Mesodermal cell (in vitro differentiated cells): ENCODE results near the gene TRMT5.

Experiments used
- H3K27ac ChIP-seq: 2 replicates; pipeline ENCODE4 v1.7.0; 2013; ENCODE audit warnings: mild to moderate bottlenecking, low read depth, low read length, moderate library complexity; ENCODE audit not compliant: severe bottlenecking
- H3K36me3 ChIP-seq: 2 replicates; pipeline ENCODE4 v1.7.1; 2013; ENCODE audit warnings: mild to moderate bottlenecking, low read length, moderate library complexity; ENCODE audit not compliant: control insufficient read depth, insufficient read depth
- H3K4me1 ChIP-seq: one replicate; pipeline ENCODE4 v1.7.1; 2013; ENCODE audit warnings: mild to moderate bottlenecking, low read length; ENCODE audit not compliant: insufficient read depth, control insufficient read depth, poor library complexity, severe bottlenecking
- H3K4me3 ChIP-seq: 2 replicates; pipeline ENCODE4 v1.7.0; 2013; ENCODE audit warnings: low read length, control low read depth, mild to moderate bottlenecking; ENCODE audit not compliant: insufficient read depth, poor library complexity, severe bottlenecking; ENCODE audit errors: extremely low read depth
- H3K9me3 ChIP-seq: 2 replicates; pipeline ENCODE4 v1.7.1; 2013; ENCODE audit warnings: mild to moderate bottlenecking, low read length, moderate library complexity; ENCODE audit not compliant: control insufficient read depth
- WGBS, 2 experiments: methylation state at CpG; one replicate each; pipeline ENCODE4 v1.1.5; 2013; ENCODE audit warnings: missing lambda C conversion rate in 2 of 2; ENCODE audit not compliant: insufficient coverage in 2 of 2; 5-methylcytosine and 5-hydroxymethylcytosine counted together

TRMT5 gene

GRCh38 chr14:60964904-60965303 lies 16.0 kb downstream of the TRMT5 start:
- H3K4me3 ChIP-seq, result no peak overlapping the region
- H3K9me3 ChIP-seq, result no peaks in the 10 kb centered on the region
- H3K4me1 ChIP-seq, result peaks cover 11% of the 10 kb centered on the region
- no CpG with 5 or more reads among the region's 2 CpGs for WGBS, 2 experiments
- H3K36me3 ChIP-seq, result no peaks in the 10 kb centered on the region
- H3K27ac ChIP-seq, result no peak overlapping the region

DNA sequence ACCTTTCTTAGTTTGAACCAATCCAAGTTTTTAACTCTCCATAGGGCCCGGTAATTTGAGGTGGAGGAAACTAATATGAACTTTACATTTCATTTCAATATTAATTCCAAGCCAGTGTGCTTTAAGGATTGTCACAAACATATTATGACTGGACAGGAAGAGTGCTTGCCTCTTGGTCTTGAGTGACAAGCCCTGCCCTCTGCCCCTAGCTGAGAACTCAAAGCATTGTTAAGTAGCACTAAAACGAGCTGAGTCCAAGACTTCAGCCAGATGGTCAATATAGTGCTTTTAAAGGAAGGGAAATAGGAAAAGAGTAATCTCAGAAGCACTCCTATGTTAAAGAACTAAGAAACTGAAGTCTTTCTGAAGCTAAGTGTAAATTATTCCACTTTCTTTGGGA lies 17.1 kb downstream of the TRMT5 start:
- peak overlapping the region; percentile 42 for H3K27ac ChIP-seq
- WGBS, 2 experiments, result 33 to 60% methylated on average over 1 of the region's 2 CpGs
- no peak overlapping the region for H3K4me3 ChIP-seq
- no peaks in the 10 kb centered on the region for H3K9me3 ChIP-seq
- no peaks in the 10 kb centered on the region for H3K36me3 ChIP-seq
- H3K4me1 ChIP-seq, result peaks cover 11% of the 10 kb centered on the region

DNA sequence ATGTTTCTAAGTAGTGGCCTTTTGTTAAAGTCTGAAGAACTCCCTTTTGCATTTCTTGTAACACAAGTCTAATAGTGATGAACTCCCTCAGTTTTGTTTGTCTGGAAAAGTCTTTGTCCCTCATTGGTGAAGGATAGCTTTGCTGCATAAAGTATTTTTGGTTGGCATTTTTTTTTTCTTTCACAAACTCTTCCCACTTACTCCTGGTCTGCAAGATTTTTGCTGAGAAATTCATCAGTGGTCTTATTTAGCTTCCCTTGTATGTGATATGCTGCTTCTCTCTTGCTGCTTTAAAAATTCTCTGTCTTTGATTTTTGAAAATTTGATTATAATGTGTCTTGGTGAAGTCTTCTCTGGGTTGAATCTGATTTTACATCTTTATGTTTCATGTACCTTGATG lies 22.7 kb downstream of the TRMT5 start:
- peaks cover 5% of the 10 kb centered on the region for H3K9me3 ChIP-seq
- H3K4me3 ChIP-seq, result no peak overlapping the region
- no peak overlapping the region for H3K27ac ChIP-seq
- H3K36me3 ChIP-seq, result no peaks in the 10 kb centered on the region
- no peaks in the 10 kb centered on the region for H3K4me1 ChIP-seq

DNA sequence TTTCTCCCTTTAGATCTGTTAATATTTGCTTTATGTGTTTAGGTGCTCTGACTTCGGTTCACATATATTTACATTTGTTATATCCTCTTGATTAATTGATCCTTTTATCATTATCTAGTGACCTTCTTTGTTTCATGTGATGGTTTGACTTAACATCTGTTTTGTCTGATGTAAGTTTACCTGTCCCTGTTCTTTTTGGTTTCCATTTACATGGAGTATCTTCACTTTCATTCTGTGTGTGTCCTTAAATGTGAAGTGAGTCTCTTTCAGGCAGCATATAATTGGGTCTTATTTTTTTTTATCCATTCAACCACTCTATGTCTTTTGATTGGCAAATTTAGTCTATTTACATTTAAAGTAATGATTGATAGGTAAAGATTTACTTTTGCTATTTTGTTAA lies 24.2 kb downstream of the TRMT5 start:
- Histone ChIP-seq H3K36me3 (no peaks in the 10 kb centered on the region), H3K4me1 (no peaks in the 10 kb centered on the region), H3K4me3 (no peak overlapping the region), H3K9me3 (peaks cover 5% of the 10 kb centered on the region), H3K27ac (no peak overlapping the region)
- no CpG with 5 or more reads among the region's 1 CpG for WGBS, 2 experiments

DNA sequence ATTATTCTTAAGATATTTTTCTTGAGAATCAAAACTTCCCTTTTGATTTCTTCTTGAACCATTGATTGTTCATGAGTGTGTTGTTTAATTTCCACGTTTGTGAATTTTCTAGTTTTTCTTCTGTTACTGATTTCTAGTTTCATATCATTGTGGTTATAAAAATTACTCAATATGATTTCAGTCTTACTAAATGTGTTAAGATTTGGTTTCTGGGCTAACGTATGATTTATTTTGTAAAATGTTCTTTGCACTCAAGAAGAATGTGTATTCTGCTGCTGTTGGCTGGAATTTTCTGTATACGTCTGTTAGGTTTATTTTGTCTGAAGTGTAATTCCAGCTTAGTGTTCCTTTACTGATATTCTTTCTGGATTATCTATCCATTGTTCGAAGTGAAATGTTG lies 24.7 kb downstream of the TRMT5 start:
- H3K4me3 ChIP-seq, result no peak overlapping the region
- H3K9me3 ChIP-seq, result peaks cover 5% of the 10 kb centered on the region
- no peaks in the 10 kb centered on the region for H3K36me3 ChIP-seq
- H3K4me1 ChIP-seq, result no peaks in the 10 kb centered on the region
- no peak overlapping the region for H3K27ac ChIP-seq
- 88 to 100% methylated on average over 1 to 2 of the region's 4 CpGs for WGBS, 2 experiments

DNA sequence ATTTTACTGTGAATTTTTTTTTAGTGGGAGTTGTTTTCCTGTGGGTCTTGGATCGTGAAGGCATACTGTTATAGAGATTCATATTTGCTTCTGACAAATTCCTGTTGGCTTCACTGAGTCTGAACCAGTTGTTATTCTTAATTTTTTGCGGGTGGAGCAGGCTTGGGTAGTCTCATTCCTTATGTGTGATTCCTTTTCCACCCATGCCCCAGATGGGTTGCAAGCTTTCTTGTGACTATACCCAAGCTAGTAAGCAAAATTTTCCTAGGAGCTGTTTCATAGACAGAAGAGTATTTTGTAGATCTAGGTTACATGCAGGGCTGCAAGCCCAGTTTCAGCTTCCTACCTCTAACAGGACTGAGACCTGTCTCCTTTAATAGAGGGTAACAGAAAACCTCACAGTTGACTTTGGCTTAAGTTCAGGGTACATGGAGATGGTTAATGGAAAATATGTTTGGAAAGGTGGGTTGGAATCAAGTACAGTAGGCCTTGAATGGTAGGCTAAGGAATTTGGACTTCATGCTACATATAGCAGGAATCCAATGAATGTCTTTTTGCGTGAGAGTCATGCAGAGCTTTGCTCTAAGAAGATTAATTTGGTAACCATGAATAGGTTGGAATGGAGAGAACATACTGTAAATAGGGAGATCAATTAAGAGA lies 29.0 kb downstream of the TRMT5 start:
- H3K4me1 ChIP-seq, result no peaks in the 10 kb centered on the region
- H3K4me3 ChIP-seq, result no peak overlapping the region
- no peak overlapping the region for H3K27ac ChIP-seq
- H3K36me3 ChIP-seq, result no peaks in the 10 kb centered on the region
- H3K9me3 ChIP-seq, result peaks cover under 1% of the 10 kb centered on the region
- WGBS, 2 experiments, result 88 to 100% methylated on average over 1 of the region's 3 CpGs

- Histone ChIP-seq H3K4me1 (no peaks in the 10 kb centered on the region), H3K36me3 (no peaks in the 10 kb centered on the region)
Observed at GRCh38 chr14:60946773-60947172, 34.1 kb downstream of the TRMT5 start.

DNA sequence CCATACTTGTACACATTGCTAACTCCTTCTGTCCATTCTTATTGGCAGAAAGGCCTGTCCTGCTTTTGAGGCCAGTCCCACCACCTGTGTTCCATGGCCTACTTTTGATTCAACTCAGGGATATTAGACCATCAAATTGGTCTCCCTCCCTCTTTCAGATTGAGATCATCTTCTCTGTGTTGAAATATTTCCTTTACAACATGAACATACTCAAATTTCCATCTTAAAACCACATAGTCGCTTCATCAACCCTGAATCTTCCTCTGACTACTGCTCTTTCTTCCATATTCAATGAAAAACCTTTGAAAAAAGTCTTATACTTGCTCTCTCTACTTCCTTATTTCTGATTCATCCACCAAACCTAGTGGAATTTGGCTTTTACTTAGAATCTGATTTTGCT lies 34.9 kb downstream of the TRMT5 start:
- no peaks in the 10 kb centered on the region for H3K4me1 ChIP-seq
- H3K36me3 ChIP-seq, result no peaks in the 10 kb centered on the region
- no peak overlapping the region for H3K27ac ChIP-seq
- WGBS, 2 experiments, result 93 to 100% methylated on average over 1 of the region's 1 CpG
- no peak overlapping the region for H3K4me3 ChIP-seq
- no peaks in the 10 kb centered on the region for H3K9me3 ChIP-seq

More at GRCh38 chr14:60946773-60947172, 34.1 kb downstream of the TRMT5 start:
- no peak overlapping the region for H3K4me3 ChIP-seq
- no peaks in the 10 kb centered on the region for H3K9me3 ChIP-seq
- 100% methylated on average over 1 of the region's 3 CpGs for WGBS, 2 experiments
- H3K27ac ChIP-seq, result no peak overlapping the region

DNA sequence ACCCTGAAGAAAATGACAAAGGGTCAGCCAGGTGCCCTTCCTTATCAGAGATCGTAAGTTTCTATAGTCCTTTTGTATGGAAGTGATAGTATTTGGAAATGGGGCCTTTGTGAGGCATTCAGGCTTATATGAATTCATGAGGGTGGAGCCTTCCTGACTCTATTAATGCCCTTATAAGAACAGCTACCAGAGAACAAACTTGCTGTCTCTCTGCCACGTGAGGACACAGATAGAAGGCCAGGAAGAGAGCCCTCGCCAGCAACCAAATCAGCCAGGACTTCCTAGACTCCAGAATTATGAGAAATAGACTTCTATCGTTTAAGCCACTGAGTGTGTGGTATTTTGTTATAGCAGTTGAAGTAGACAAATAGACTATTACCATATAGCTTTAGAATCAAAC lies 36.7 kb downstream of the TRMT5 start:
- H3K9me3 ChIP-seq, result no peaks in the 10 kb centered on the region
- no peak overlapping the region for H3K4me3 ChIP-seq
- H3K4me1 ChIP-seq, result no peaks in the 10 kb centered on the region
- WGBS, 2 experiments, result 100% methylated on average over 1 of the region's 4 CpGs
- no peak overlapping the region for H3K27ac ChIP-seq
- H3K36me3 ChIP-seq, result no peaks in the 10 kb centered on the region

GRCh38 chr14:60943637-60944032 lies 37.2 kb downstream of the TRMT5 start:
- Histone ChIP-seq H3K4me3 (no peak overlapping the region), H3K36me3 (no peaks in the 10 kb centered on the region), H3K27ac (no peak overlapping the region), H3K9me3 (no peaks in the 10 kb centered on the region), H3K4me1 (no peaks in the 10 kb centered on the region)
- no CpG with 5 or more reads among the region's 1 CpG for WGBS, 2 experiments

DNA sequence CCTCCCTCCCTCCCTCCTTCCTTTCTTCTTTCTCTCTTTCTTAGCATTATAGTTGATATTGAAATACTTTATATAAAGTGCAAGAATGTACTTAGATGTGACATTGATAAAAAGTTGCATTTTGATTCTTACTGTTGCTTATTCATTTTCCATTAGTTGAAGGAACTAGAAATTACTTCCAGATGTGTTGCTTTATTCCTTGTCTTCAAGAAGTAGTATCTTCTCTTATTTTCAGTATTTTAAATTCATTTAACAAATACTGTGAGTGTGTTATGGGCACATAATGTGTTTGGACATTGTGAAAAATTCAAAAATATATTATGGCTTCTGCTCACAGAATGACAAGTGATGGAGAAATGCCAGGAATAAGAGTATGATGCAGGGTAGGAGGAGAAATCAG lies 45.6 kb downstream of the TRMT5 start:
- H3K4me3 ChIP-seq, result no peak overlapping the region
- H3K36me3 ChIP-seq, result no peaks in the 10 kb centered on the region
- H3K27ac ChIP-seq, result no peak overlapping the region
- no peaks in the 10 kb centered on the region for H3K9me3 ChIP-seq
- no peaks in the 10 kb centered on the region for H3K4me1 ChIP-seq
